Measurements from ENCODE around the gene KLF6. TPM values are rescaled to one million over a fixed set of nuclear protein-coding genes. Genes with fewer than 3 reads are reported as not detected.
A peak's percentile ranks its signal among the peaks of the same experiment; 100 is the strongest.

KLF6 gene
- total RNA-seq, 2 experiments from 2014 or later = 116 to 120 TPM

- intact Hi-C loops (cut with micrococcal nuclease) = no loop called here
Measured at GRCh38 chr10:3765146-3765545, 19.9 kb downstream of the KLF6 start.

GRCh38 chr10:3764626-3765112, 20.3 kb downstream of the KLF6 start:
- CTCF ChIA-PET = interaction anchor here (1.1 to 1.3 kb wide), 2 partner anchors 10 kb away, joined by 3 to 4 read pairs; no protein-coding TSS in a partner anchor
- H3K9me3 Mint-ChIP-seq = peaks cover 4% of the 10 kb centered on the region
- H3K36me3 Mint-ChIP-seq (ENCODE audit: low read depth) = peaks cover 3% of the 10 kb centered on the region
- POLR2A ChIA-PET = interaction anchor here (1.2 to 5.4 kb wide), 5 partner anchors 9 to 20 kb away, joined by 3 to 61 read pairs (median 7); partner anchors contain the start of gene KLF6
- H3K27ac Mint-ChIP-seq = peak overlapping the region; percentile 14
- peaks cover 2% of the 10 kb centered on the region for H3K27me3 Mint-ChIP-seq
- H3K4me1 Mint-ChIP-seq (ENCODE audit: low read depth) = peaks cover 65% of the 10 kb centered on the region
- H3K4me3 Mint-ChIP-seq = peak overlapping the region; percentile 28
- intact Hi-C loops (cut with micrococcal nuclease) = no loop called here
- DNase-seq (no peak), ATAC-seq (no peak)
- TF ChIP-seq, protein P1, sequence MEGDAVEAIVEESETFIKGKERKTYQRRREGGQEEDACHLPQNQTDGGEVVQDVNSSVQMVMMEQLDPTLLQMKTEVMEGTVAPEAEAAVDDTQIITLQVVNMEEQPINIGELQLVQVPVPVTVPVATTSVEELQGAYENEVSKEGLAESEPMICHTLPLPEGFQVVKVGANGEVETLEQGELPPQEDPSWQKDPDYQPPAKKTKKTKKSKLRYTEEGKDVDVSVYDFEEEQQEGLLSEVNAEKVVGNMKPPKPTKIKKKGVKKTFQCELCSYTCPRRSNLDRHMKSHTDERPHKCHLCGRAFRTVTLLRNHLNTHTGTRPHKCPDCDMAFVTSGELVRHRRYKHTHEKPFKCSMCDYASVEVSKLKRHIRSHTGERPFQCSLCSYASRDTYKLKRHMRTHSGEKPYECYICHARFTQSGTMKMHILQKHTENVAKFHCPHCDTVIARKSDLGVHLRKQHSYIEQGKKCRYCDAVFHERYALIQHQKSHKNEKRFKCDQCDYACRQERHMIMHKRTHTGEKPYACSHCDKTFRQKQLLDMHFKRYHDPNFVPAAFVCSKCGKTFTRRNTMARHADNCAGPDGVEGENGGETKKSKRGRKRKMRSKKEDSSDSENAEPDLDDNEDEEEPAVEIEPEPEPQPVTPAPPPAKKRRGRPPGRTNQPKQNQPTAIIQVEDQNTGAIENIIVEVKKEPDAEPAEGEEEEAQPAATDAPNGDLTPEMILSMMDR (IDR thresholded peaks at IDR 0.05) = no peak

More at GRCh38 chr10:3765146-3765545, 19.9 kb downstream of the KLF6 start:
- ChIA-PET CTCF (interaction anchor here (1.1 kb wide), 1 partner anchor 10 kb away, joined by 3 read pairs; no protein-coding TSS in a partner anchor), POLR2A (interaction anchor here (1.2 to 5.4 kb wide), 5 partner anchors 9 to 20 kb away, joined by 3 to 61 read pairs (median 7); partner anchors contain the start of gene KLF6)
- DNase-seq = peak; percentile 52
- H3K9me3 Mint-ChIP-seq = peaks cover 4% of the 10 kb centered on the region
- H3K4me3 Mint-ChIP-seq = peak overlapping the region; percentile 28
- peak; percentile 58 for ATAC-seq
- TF ChIP-seq, protein P1 (IDR thresholded peaks at IDR 0.05) = no peak
- peaks cover 2% of the 10 kb centered on the region for H3K27me3 Mint-ChIP-seq
- peaks cover 62% of the 10 kb centered on the region for H3K4me1 Mint-ChIP-seq (ENCODE audit: low read depth)
- H3K27ac Mint-ChIP-seq = peak overlapping the region; percentile 14
- H3K36me3 Mint-ChIP-seq (ENCODE audit: low read depth) = peaks cover 3% of the 10 kb centered on the region

DNA sequence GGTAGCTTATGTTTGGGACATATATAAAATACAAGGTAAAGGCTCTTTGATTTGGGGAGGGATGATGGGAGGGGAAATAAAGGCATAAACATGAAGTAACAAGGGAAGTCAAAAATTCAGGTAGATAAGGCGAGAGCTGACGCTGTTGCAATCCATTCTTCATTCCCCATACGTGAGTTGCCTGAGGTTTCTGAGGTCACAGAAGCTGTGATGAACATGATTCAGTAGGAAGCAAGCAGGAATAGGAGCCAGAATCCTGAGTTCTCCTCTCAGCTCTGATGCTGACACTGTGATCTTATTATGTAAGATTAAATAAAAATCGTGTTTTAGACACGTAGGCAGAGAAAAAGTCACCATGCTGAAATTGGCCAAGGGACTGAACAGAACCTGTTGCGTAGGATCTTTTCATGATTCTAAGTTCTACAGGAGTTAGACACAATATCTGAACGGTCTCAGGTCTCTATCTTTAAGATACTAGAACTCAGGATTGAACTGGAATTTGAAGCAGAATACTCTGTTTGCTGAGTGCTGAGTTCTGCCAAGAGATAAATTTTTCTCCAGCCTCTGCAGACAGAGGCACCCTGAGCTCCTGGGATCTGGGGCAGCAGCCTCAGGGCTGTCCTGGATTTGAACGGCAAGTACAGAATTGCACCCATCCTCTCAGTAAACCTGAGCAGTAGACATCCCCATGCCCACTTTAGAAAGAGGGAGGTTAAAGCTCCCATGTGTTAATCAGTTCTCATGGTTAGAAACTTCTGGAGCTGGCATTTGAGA, 21.0 kb downstream of the KLF6 start:
- intact Hi-C loops (cut with micrococcal nuclease) = no loop called here
- peaks cover 70% of the 10 kb centered on the region for H3K4me1 Mint-ChIP-seq (ENCODE audit: low read depth)
- no peak for ATAC-seq
- POLR2A ChIA-PET = interaction anchor here (0.5 to 5.4 kb wide), 8 partner anchors 8 to 151 kb away, joined by 3 to 61 read pairs (median 6); partner anchors contain the start of gene KLF6
- H3K4me3 Mint-ChIP-seq = no peak overlapping the region
- peaks cover 4% of the 10 kb centered on the region for H3K9me3 Mint-ChIP-seq
- H3K36me3 Mint-ChIP-seq (ENCODE audit: low read depth) = peaks cover 3% of the 10 kb centered on the region
- CTCF ChIA-PET = interaction anchor here (1.3 kb wide), 1 partner anchor 11 kb away, joined by 4 read pairs; no protein-coding TSS in a partner anchor
- peaks cover 2% of the 10 kb centered on the region for H3K27me3 Mint-ChIP-seq
- H3K27ac Mint-ChIP-seq = no peak overlapping the region
- TF ChIP-seq, protein P1 (IDR thresholded peaks at IDR 0.05) = no peak
- DNase-seq = no peak

DNA sequence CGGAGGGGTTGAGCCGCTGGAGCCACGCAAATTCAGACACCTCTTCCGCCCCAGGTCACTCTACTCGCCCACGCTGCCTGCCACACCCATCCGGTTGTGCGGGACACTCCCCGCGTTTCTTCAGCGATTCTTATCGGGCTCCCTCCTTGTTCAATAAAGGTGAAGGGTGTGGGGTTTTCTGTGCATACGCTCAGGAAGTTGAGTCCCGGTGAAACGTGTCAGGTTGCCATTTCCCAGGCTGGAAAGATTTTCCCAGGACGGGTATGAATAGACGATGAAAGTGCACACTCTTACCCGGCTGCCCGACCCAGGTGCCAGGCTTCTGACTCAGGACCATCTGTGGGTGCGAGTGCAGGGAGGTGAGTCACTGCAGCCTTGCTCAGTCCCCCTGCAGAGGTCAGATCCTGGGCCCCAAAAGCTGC, 22.0 kb downstream of the KLF6 start:
- POLR2A ChIA-PET = interaction anchor here (0.5 to 5.4 kb wide), 5 partner anchors 13 to 150 kb away, joined by 3 to 61 read pairs (median 6); partner anchors contain the start of gene KLF6
- H3K36me3 Mint-ChIP-seq (ENCODE audit: low read depth) = peaks cover 3% of the 10 kb centered on the region
- H3K27ac Mint-ChIP-seq = no peak overlapping the region
- CTCF ChIA-PET = interaction anchor here (0.6 to 1.3 kb wide), 2 partner anchors 12 to 48 kb away, joined by 4 read pairs; no protein-coding TSS in a partner anchor
- no peak overlapping the region for H3K4me3 Mint-ChIP-seq
- ATAC-seq (peak; percentile 32), DNase-seq (peak; percentile 44)
- H3K27me3 Mint-ChIP-seq = peaks cover 2% of the 10 kb centered on the region
- H3K9me3 Mint-ChIP-seq = peaks cover 4% of the 10 kb centered on the region
- TF ChIP-seq, protein P1 (IDR thresholded peaks at IDR 0.05) = no peak
- intact Hi-C loops (cut with micrococcal nuclease) = no loop called here
- peaks cover 80% of the 10 kb centered on the region for H3K4me1 Mint-ChIP-seq (ENCODE audit: low read depth)
